ENCODE data around the gene GPSM1. TPM values are rescaled to one million over a fixed set of nuclear protein-coding genes. Genes with fewer than 3 reads are reported as not detected.
A peak's percentile ranks its signal among the peaks of the same experiment; 100 is the strongest.

The GPSM1 gene
- total and polyA plus RNA-seq, 11 donors = 24.1 to 80.2 (median 31.7) TPM

- Histone ChIP-seq H3K36me3 (peaks cover 0 to 17% (median 0%) of the 10 kb centered on the region in 9 donors), H3K4me1 (peaks cover 5 to 38% (median 20%) of the 10 kb centered on the region in 12 donors), H3K4me3 (no peak overlapping the region), H3K27ac (no peak overlapping the region), H3K9me3 (no peaks in the 10 kb centered on the region), H3K27me3 (no peaks in the 10 kb centered on the region)
- TF ChIP-seq, protein P1, sequence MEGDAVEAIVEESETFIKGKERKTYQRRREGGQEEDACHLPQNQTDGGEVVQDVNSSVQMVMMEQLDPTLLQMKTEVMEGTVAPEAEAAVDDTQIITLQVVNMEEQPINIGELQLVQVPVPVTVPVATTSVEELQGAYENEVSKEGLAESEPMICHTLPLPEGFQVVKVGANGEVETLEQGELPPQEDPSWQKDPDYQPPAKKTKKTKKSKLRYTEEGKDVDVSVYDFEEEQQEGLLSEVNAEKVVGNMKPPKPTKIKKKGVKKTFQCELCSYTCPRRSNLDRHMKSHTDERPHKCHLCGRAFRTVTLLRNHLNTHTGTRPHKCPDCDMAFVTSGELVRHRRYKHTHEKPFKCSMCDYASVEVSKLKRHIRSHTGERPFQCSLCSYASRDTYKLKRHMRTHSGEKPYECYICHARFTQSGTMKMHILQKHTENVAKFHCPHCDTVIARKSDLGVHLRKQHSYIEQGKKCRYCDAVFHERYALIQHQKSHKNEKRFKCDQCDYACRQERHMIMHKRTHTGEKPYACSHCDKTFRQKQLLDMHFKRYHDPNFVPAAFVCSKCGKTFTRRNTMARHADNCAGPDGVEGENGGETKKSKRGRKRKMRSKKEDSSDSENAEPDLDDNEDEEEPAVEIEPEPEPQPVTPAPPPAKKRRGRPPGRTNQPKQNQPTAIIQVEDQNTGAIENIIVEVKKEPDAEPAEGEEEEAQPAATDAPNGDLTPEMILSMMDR (IDR thresholded peaks at IDR 0.05) = no peak
- 86 to 90% (median 90%) methylated on average over 27 to 46 of the region's 46 CpGs for WGBS, 4 donors
- intact Hi-C loops (cut with DNase I) = loop anchor here in 1 of 10 donors (10.0 kb wide), 1 partner anchor 73 kb away; the partner anchor contains the start of gene SNAPC4
- DNase-seq (peak in 1 of 5 donors; percentile 55), ATAC-seq (no peak)
These were observed 4.5 kb downstream of the GPSM1 start for GRCh38 chr9:136331556-136332481.

DNA sequence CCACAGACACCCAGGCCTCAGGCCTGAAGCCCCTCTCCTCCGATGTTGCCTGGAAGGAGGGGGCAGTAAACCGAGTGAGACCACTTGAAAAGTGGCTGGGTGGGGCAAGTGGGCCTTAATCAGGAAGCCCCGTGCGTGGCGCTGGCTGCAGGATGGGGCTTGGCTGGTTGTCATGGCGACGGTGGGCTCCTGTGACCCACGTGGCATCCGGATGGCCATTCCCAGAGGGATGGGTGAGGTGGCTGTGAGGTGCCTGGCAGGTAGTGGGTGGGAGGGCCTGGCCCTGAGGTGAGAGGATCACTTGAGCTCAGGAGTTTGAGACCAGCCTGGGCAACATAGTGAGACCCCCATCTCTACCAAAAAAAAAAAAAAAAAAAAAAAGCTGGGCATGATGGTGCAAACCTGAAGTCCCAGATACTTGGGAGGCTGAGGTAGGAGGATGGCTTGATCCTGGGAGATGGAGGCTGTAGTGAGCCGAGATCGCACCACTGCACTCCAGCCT lies 5.2 kb downstream of the GPSM1 start:
- Histone ChIP-seq H3K4me1 (peaks cover 5 to 33% (median 17%) of the 10 kb centered on the region in 12 donors), H3K27ac (no peak overlapping the region), H3K9me3 (no peaks in the 10 kb centered on the region), H3K36me3 (peaks cover 0 to 24% (median 4%) of the 10 kb centered on the region in 9 donors), H3K4me3 (no peak overlapping the region), H3K27me3 (no peaks in the 10 kb centered on the region)
- DNase-seq (peak in 1 of 5 donors; percentile 37), ATAC-seq (no peak)
- TF ChIP-seq, protein P1 (IDR thresholded peaks at IDR 0.05) = no peak
- TF ChIP-seq POLR2A (IDR thresholded peaks at IDR 0.05) = no peak
- WGBS, 4 donors = 82 to 85% (median 84%) methylated on average over 11 of the region's 11 CpGs
- intact Hi-C loops (cut with DNase I) = loop anchor here in 1 of 10 donors (10.0 kb wide), 1 partner anchor 72 kb away; the partner anchor contains the start of gene SNAPC4

DNA sequence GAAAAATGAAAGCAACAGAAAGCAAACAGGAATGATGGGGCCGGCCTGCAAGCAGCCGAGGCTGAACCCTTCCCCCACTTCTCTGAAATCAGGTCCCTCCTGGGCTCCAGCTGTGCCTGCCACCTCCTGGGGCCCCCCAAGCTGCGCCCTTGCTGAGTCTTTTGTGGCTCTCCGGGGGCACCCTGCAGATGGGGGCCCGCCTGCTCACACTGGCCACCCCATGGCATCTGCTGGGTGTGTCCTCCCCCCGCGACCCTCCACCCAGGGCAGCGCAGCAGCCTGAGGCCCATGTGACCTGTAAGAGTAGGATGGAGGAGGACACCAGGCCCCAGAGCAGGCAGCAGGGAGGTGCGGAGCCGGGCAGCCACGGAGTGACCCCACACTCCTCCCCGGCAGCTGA lies 5.7 kb downstream of the GPSM1 start:
- peak in 1 of 5 donors; percentile 42 for DNase-seq
- WGBS, 4 donors = 91 to 96% (median 93%) methylated on average over 5 to 12 of the region's 12 CpGs
- no peak for TF ChIP-seq POLR2A (IDR thresholded peaks at IDR 0.05)
- TF ChIP-seq, protein P1 (IDR thresholded peaks at IDR 0.05) = no peak
- no peaks in the 10 kb centered on the region for H3K9me3 ChIP-seq
- H3K27me3 ChIP-seq = no peaks in the 10 kb centered on the region
- no peak for ATAC-seq
- H3K4me1 ChIP-seq = peaks cover 5 to 28% (median 14%) of the 10 kb centered on the region in 12 donors
- no peak overlapping the region for H3K27ac ChIP-seq
- H3K36me3 ChIP-seq = peaks cover 0 to 29% (median 5%) of the 10 kb centered on the region in 9 donors
- intact Hi-C loops (cut with DNase I) = loop anchor here in 1 of 10 donors (10.0 kb wide), 1 partner anchor 72 kb away; the partner anchor contains the start of gene SNAPC4
- no peak overlapping the region for H3K4me3 ChIP-seq

DNA sequence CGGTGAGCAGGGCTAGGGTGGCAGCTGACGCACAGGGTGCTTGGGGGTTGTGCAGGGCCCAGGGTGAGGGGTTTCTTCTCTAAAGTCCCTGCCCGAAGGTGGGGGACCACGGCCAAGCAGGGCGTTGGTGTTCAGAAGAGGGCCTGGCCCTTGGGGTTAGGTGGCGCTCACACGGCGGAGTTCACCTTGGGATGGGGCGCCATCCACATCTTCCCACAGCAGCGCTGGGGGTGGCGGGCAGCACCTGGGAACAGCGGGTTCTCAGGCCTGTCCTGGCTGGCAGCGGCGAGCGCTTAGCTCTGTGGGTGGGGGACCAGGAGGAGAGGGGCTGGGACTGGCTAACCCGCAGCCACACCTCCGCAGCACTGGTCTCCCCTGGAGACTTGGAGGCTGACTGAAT lies 6.1 kb downstream of the GPSM1 start:
- no peak overlapping the region for H3K27ac ChIP-seq
- WGBS, 4 donors = 92 to 96% (median 95%) methylated on average over 9 to 17 of the region's 17 CpGs
- intact Hi-C loops (cut with DNase I) = loop anchor here in 1 of 10 donors (10.0 kb wide), 1 partner anchor 71 kb away; the partner anchor contains the start of gene SNAPC4
- TF ChIP-seq POLR2A (IDR thresholded peaks at IDR 0.05) = no peak
- TF ChIP-seq, protein P1 (IDR thresholded peaks at IDR 0.05) = no peak
- DNase-seq (no peak), ATAC-seq (no peak)
- peaks cover 2 to 24% (median 9%) of the 10 kb centered on the region in 12 donors for H3K4me1 ChIP-seq
- no peaks in the 10 kb centered on the region for H3K9me3 ChIP-seq
- no peaks in the 10 kb centered on the region for H3K27me3 ChIP-seq
- H3K36me3 ChIP-seq = peaks cover 0 to 34% (median 7%) of the 10 kb centered on the region in 9 donors
- H3K4me3 ChIP-seq = no peak overlapping the region
